ENCODE results near the gene PCBP2. TPM values are rescaled to one million over a fixed set of nuclear protein-coding genes. Genes with fewer than 3 reads are reported as not detected.

The PCBP2 gene
- total RNA-seq, 1 experiment from 2014 or later, result 856 TPM

DNA sequence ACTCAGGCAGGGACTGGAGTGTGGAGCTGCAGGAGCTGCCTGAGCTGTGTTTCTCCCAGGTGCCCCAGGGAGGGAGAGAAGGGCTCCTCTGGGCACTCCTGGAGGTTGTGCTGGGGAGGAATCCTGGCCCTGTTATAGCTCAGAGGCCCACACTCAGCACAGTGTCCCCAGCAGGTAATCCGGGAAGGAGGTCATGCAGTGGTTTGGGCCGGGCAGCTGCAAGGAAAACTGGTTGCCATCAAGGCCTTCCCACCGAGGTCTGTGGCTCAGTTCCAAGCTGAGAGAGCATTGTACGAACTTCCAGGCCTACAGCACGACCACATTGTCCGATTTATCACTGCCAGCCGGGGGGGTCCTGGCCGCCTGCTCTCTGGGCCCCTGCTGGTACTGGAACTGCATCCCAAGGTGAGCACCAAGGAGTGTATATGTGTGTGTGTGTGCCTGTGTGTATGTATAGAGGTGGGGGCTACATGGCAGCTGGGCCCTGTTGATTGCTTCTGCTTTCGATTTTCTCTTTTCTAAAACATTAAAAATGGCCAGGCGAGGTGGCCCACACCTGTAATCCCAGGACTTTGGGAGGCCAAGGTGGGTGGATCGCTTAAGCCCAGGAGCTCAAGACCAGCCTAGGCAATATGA lies 26.3 kb upstream of the PCBP2 start (continued):
- TF ChIP-seq JUND (IDR thresholded peaks at IDR 0.05), result no peak
- TF ChIP-seq, protein P1, sequence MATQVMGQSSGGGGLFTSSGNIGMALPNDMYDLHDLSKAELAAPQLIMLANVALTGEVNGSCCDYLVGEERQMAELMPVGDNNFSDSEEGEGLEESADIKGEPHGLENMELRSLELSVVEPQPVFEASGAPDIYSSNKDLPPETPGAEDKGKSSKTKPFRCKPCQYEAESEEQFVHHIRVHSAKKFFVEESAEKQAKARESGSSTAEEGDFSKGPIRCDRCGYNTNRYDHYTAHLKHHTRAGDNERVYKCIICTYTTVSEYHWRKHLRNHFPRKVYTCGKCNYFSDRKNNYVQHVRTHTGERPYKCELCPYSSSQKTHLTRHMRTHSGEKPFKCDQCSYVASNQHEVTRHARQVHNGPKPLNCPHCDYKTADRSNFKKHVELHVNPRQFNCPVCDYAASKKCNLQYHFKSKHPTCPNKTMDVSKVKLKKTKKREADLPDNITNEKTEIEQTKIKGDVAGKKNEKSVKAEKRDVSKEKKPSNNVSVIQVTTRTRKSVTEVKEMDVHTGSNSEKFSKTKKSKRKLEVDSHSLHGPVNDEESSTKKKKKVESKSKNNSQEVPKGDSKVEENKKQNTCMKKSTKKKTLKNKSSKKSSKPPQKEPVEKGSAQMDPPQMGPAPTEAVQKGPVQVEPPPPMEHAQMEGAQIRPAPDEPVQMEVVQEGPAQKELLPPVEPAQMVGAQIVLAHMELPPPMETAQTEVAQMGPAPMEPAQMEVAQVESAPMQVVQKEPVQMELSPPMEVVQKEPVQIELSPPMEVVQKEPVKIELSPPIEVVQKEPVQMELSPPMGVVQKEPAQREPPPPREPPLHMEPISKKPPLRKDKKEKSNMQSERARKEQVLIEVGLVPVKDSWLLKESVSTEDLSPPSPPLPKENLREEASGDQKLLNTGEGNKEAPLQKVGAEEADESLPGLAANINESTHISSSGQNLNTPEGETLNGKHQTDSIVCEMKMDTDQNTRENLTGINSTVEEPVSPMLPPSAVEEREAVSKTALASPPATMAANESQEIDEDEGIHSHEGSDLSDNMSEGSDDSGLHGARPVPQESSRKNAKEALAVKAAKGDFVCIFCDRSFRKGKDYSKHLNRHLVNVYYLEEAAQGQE (IDR thresholded peaks at IDR 0.05; ENCODE audit: low read depth), result no peak
- no peak for TF ChIP-seq SP1 (IDR thresholded peaks at IDR 0.05; ENCODE audit: low read depth)
- no peak for TF ChIP-seq CEBPB (IDR thresholded peaks at IDR 0.05; ENCODE audit: low read depth)
- no peak for TF ChIP-seq POLR2AphosphoS5 (IDR thresholded peaks at IDR 0.05; ENCODE audit: low read depth, low read length)
- no peak for TF ChIP-seq SRF (IDR thresholded peaks at IDR 0.05; ENCODE audit: low read depth)
- no peak for TF ChIP-seq CBX3 (IDR thresholded peaks at IDR 0.05; ENCODE audit: low read depth)

DNA sequence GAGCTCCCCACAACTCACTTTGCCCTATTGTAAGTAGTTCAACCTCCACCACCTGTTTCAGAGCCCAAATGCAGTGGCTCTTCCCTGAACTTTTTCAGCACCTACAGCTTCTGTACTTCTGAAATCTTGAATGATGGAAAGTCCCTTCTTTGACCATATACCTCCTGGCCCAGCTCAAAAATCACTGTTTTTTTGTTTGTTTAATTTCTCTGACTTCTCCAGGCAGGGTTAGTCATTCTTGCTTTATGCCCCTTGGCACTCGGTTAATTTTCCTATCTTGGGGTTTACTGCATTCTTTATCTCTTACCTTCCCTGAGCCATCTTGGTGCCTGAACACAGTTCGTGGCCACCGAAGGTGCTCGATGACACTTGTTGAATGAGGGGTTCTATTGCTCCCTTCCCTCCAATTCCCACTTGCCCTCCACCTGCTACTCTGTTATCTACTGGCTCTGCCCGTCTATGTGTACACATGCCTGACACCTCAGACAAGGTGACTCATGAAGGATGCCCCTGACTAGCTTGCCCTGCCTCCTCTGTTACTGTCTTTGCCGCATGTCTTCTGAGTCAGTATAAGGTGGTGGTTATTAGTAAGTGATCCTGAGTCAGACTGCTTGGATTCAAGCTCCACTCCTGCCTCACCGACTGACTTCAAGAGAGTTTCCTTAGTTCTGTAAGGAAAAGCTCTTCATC lies 23.9 kb upstream of the PCBP2 start:
- DNase-seq (ENCODE audit: low read depth, low spot score) (peak; percentile 80), ATAC-seq (peak; percentile 96)
- no TSS peak for BruUV-seq (replicated peaks)
- intact Hi-C loops (cut with micrococcal nuclease), result no loop called here
- no peak overlapping the region for H3K4me3 ChIP-seq (replicated peaks in 1 of 2; ENCODE audit: low read depth in 1 of 2, low read length in 2 of 2)
- H3K4me1 ChIP-seq (ENCODE audit: control insufficient read depth in 1 of 2, insufficient read depth in 2 of 2, low read length in 2 of 2), result peaks cover 5 to 20% of the 10 kb centered on the region in 2 experiments
- H3K27ac ChIP-seq (ENCODE audit: low read depth, low read length), result no peak overlapping the region
- H3K9me2 ChIP-seq (ENCODE audit: insufficient read depth), result no peaks in the 10 kb centered on the region
- ChIA-PET POLR2A (interaction anchor here (1.0 to 1.5 kb wide), 4 partner anchors 9 to 76 kb away, joined by 3 to 13 read pairs (median 4); partner anchors contain the start of genes PRR13 and SP1), RAD21 (ENCODE audit: low non-redundant PET in 1 of 2, low total read pairs in 2 of 2, uncharacterized antibody in 2 of 2, unreplicated experiment in 2 of 2) (no interaction called here), CTCF (interaction anchor here (1.3 to 1.8 kb wide), 2 partner anchors 76 to 107 kb away, joined by 6 to 7 read pairs; partner anchors contain the start of gene AAAS)
- no peaks in the 10 kb centered on the region for H4K20me1 ChIP-seq (ENCODE audit: insufficient read depth)
- H3K9me3 ChIP-seq (ENCODE audit: control insufficient read depth in 1 of 2, insufficient read depth in 1 of 2, low read depth in 1 of 2, low read length in 2 of 2), result no peaks in the 10 kb centered on the region
- H3K79me2 ChIP-seq (ENCODE audit: insufficient read depth, low read length), result no peaks in the 10 kb centered on the region
- H2AFZ ChIP-seq (ENCODE audit: low read depth, low read length, poor library complexity, severe bottlenecking), result no peak overlapping the region
- no peaks in the 10 kb centered on the region for H3K27me3 ChIP-seq (ENCODE audit: insufficient read depth, low read length)
- peak overlapping the region; percentile 50 for H3K4me2 ChIP-seq (ENCODE audit: low read length)
- peak overlapping the region; percentile 23 for H3K9ac ChIP-seq (ENCODE audit: low read length)
- no peaks in the 10 kb centered on the region for H3K36me3 ChIP-seq (ENCODE audit: control insufficient read depth in 1 of 2, insufficient read depth in 2 of 2, low read length in 2 of 2)
- peak; percentile 88 for TF ChIP-seq FOSL1 (IDR thresholded peaks at IDR 0.05; ENCODE audit: low read depth)
- peak; percentile 89 for TF ChIP-seq CBX3 (IDR thresholded peaks at IDR 0.05; ENCODE audit: low read depth)
- TF ChIP-seq SP1 (IDR thresholded peaks at IDR 0.05; ENCODE audit: low read depth), result peak; percentile 73
- TF ChIP-seq, protein P2, sequence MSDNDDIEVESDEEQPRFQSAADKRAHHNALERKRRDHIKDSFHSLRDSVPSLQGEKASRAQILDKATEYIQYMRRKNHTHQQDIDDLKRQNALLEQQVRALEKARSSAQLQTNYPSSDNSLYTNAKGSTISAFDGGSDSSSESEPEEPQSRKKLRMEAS (IDR thresholded peaks at IDR 0.05), result peak; percentile 93
- TF ChIP-seq, protein P3, sequence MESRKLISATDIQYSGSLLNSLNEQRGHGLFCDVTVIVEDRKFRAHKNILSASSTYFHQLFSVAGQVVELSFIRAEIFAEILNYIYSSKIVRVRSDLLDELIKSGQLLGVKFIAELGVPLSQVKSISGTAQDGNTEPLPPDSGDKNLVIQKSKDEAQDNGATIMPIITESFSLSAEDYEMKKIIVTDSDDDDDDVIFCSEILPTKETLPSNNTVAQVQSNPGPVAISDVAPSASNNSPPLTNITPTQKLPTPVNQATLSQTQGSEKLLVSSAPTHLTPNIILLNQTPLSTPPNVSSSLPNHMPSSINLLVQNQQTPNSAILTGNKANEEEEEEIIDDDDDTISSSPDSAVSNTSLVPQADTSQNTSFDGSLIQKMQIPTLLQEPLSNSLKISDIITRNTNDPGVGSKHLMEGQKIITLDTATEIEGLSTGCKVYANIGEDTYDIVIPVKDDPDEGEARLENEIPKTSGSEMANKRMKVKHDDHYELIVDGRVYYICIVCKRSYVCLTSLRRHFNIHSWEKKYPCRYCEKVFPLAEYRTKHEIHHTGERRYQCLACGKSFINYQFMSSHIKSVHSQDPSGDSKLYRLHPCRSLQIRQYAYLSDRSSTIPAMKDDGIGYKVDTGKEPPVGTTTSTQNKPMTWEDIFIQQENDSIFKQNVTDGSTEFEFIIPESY (IDR thresholded peaks at IDR 0.05; ENCODE audit: extremely low read depth, insufficient replicate concordance, low read length), result peak; percentile 23
- no peak for TF ChIP-seq EZH2phosphoT487 (IDR thresholded peaks at IDR 0.05; ENCODE audit: borderline replicate concordance)
- no peak for TF ChIP-seq SRF (IDR thresholded peaks at IDR 0.05; ENCODE audit: low read depth)
- TF ChIP-seq JUND (IDR thresholded peaks at IDR 0.05), result peak; percentile 91
- TF ChIP-seq POLR2AphosphoS5 (IDR thresholded peaks at IDR 0.05; ENCODE audit: low read depth, low read length), result peak; percentile 30; the same call in 1 of the 2 replicates
- TF ChIP-seq, protein P1 (IDR thresholded peaks at IDR 0.05; ENCODE audit: low read depth), result no peak
- peak; percentile 63; the same call in 1 of the 2 replicates for TF ChIP-seq SIN3A (IDR thresholded peaks at IDR 0.05; ENCODE audit: low read depth)
